Transverse colon (tissue), 4 donors: Measurements from ENCODE around the gene ZNF83.

Source experiments
- EP300 ChIP-seq: sonication (generic); formaldehyde crosslinking; IDR thresholded peaks from one replicate; pipeline ENCODE4 v1.6.1; 2017; ENCODE audit warnings: antibody characterized with exemption, low read depth
- POLR2A ChIP-seq: fragments of 450-650 bp; IDR thresholded peaks from one replicate; pipeline ENCODE4 v1.6.1; 2016; ENCODE audit warnings: antibody characterized with exemption, mild to moderate bottlenecking, moderate library complexity
- POLR2AphosphoS5 ChIP-seq, 3 donors: sonication (generic); formaldehyde crosslinking; IDR thresholded peaks; one replicate each; pipeline ENCODE4 v1.6.1; 2016; ENCODE audit warnings: antibody characterized with exemption in 3 of 3
- TF ChIP-seq, protein P1 (sequence below), 5 experiments: fragments of 200-600 bp in 3 of 5; fragments of 450-650 bp in 2 of 5; sonication (generic) in 3 of 5; IDR thresholded peaks; 1 replicate in 2 of 5; 2 replicates in 3 of 5; pipeline ENCODE4 v1.5.1; 2016 to 2017; ENCODE audit warnings: antibody characterized with exemption in 5 of 5, inconsistent platforms in 3 of 5, mild to moderate bottlenecking in 2 of 5, moderate library complexity in 1 of 5

DNA sequence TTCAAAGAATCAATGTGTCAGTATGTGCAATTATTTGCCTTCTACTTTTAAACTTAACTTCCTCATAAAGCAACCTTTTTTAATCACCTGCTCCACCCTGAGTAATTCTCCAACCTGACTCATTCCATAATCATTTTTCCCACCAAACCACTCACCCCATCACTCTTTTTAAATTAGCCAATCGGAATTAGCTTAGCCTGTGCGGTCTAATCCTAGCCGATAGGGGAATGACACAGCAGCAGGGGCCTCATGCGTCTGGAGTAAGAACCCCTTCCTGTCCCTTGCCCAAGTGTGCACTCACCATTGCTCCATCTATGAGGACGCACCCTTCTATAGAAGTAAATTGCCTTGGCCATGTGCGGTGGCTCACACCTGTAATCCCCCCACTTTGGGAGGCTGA lies 27.4 kb upstream of the ZNF83 start:
- TF ChIP-seq, protein P1, sequence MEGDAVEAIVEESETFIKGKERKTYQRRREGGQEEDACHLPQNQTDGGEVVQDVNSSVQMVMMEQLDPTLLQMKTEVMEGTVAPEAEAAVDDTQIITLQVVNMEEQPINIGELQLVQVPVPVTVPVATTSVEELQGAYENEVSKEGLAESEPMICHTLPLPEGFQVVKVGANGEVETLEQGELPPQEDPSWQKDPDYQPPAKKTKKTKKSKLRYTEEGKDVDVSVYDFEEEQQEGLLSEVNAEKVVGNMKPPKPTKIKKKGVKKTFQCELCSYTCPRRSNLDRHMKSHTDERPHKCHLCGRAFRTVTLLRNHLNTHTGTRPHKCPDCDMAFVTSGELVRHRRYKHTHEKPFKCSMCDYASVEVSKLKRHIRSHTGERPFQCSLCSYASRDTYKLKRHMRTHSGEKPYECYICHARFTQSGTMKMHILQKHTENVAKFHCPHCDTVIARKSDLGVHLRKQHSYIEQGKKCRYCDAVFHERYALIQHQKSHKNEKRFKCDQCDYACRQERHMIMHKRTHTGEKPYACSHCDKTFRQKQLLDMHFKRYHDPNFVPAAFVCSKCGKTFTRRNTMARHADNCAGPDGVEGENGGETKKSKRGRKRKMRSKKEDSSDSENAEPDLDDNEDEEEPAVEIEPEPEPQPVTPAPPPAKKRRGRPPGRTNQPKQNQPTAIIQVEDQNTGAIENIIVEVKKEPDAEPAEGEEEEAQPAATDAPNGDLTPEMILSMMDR (IDR thresholded peaks at IDR 0.05) = no peak
- no peak for TF ChIP-seq POLR2AphosphoS5 (IDR thresholded peaks at IDR 0.05)
- no peak for TF ChIP-seq EP300
- no peak for TF ChIP-seq POLR2A
